Astrocyte (in vitro differentiated cells and primary cell): Measurements from ENCODE around the gene C19orf73. TPM values are rescaled to one million over a fixed set of nuclear protein-coding genes. Genes with fewer than 3 reads are reported as not detected.
A peak's percentile ranks its signal among the peaks of the same experiment; 100 is the strongest.
"Not testable (repeated sequence)": the region's sequence is repeated elsewhere in the genome, so short reads cannot be mapped to it uniquely, and the experiment has no call there.

Experiments used
- DNase-seq: peaks from one replicate; pipeline ENCODE4 v3.0.0-alpha.2; 2010; ENCODE audit warnings: low read depth
- FAIRE-seq: peaks from 2 replicates; lab custom pipeline; 2011; peaks lifted over from hg19 to GRCh38; lab: Jason Lieb, UNC
- H2AFZ ChIP-seq: 2 replicates; pipeline ENCODE4 v1.6.0; 2012; ENCODE audit warnings: low read depth, low read length, inconsistent platforms
- H3K27ac ChIP-seq: 2 replicates; pipeline ENCODE4 v1.5.1; 2011; ENCODE audit warnings: low read depth, low read length, inconsistent platforms
- H3K27me3 ChIP-seq: 2 replicates; pipeline ENCODE4 v1.6.0; 2011; ENCODE audit warnings: low read length, inconsistent platforms; ENCODE audit not compliant: insufficient read depth
- H3K36me3 ChIP-seq: 2 replicates; pipeline ENCODE4 v1.5.1; 2011; ENCODE audit warnings: low read length, inconsistent platforms; ENCODE audit not compliant: insufficient read depth
- H3K4me1 ChIP-seq: 2 replicates; pipeline ENCODE4 v1.5.1; 2011; ENCODE audit warnings: low read length, inconsistent platforms; ENCODE audit not compliant: insufficient read depth
- H3K4me2 ChIP-seq: 2 replicates; pipeline ENCODE4 v1.6.0; 2012; ENCODE audit warnings: low read length, inconsistent platforms
- H3K4me3 ChIP-seq: 2 replicates; pipeline ENCODE4 v1.5.1; 2011; ENCODE audit warnings: low read depth, mild to moderate bottlenecking, low read length, inconsistent platforms; ENCODE audit not compliant: insufficient read depth
- H3K79me2 ChIP-seq: 2 replicates; pipeline ENCODE4 v1.6.0; 2012; ENCODE audit warnings: mild to moderate bottlenecking, low read length, inconsistent platforms; ENCODE audit not compliant: insufficient read depth
- H3K9ac ChIP-seq: 2 replicates; pipeline ENCODE4 v1.6.0; 2012; ENCODE audit warnings: mild to moderate bottlenecking, low read length, inconsistent platforms
- H3K9me3 ChIP-seq: 2 replicates; pipeline ENCODE4 v1.5.1; 2012; ENCODE audit warnings: low read depth, mild to moderate bottlenecking, low read length, inconsistent platforms; ENCODE audit not compliant: insufficient read depth
- H4K20me1 ChIP-seq: 2 replicates; pipeline ENCODE4 v1.6.0; 2012; ENCODE audit warnings: low read length, inconsistent platforms; ENCODE audit not compliant: insufficient read depth
- H3K27ac Mint-ChIP-seq: one replicate; pipeline ENCODE4 v1.8.0; 2021; ENCODE audit warnings: mild to moderate bottlenecking, mixed read lengths; ENCODE audit not compliant: unreplicated experiment
- H3K27me3 Mint-ChIP-seq: one replicate; pipeline ENCODE4 v1.8.0; 2021; ENCODE audit warnings: low read depth, mixed read lengths; ENCODE audit not compliant: unreplicated experiment
- H3K36me3 Mint-ChIP-seq: one replicate; pipeline ENCODE4 v1.8.0; 2021; ENCODE audit warnings: low read depth, mixed read lengths; ENCODE audit not compliant: unreplicated experiment
- H3K4me1 Mint-ChIP-seq: one replicate; pipeline ENCODE4 v1.8.0; 2021; ENCODE audit warnings: low read depth, mixed read lengths; ENCODE audit not compliant: unreplicated experiment
- H3K4me3 Mint-ChIP-seq: one replicate; pipeline ENCODE4 v1.8.0; 2021; ENCODE audit warnings: mild to moderate bottlenecking, moderate library complexity, mixed read lengths; ENCODE audit not compliant: unreplicated experiment
- H3K9me3 Mint-ChIP-seq: one replicate; pipeline ENCODE4 v1.8.0; 2021; ENCODE audit warnings: mild to moderate bottlenecking, mixed read lengths; ENCODE audit not compliant: unreplicated experiment
- EZH2 ChIP-seq: IDR thresholded peaks from 2 replicates; pipeline ENCODE4 v1.6.1; 2012; ENCODE audit warnings: mild to moderate bottlenecking, low read length, inconsistent platforms; ENCODE audit not compliant: insufficient read depth
- total RNA-seq: library from RNA; stranded (reverse); gene quantifications from 2 replicates; pipeline ENCODE4 v1.2.1, GENCODE V29; 2021
- TF ChIP-seq, protein P1 (sequence below): IDR thresholded peaks from 2 replicates; pipeline ENCODE4 v1.5.1; 2011; ENCODE audit warnings: low read depth, mild to moderate bottlenecking, inconsistent platforms, low read length, moderate library complexity; ENCODE audit not compliant: insufficient read depth

C19orf73 gene
- total RNA-seq, 1 donor from 2014 or later, result 0.73 TPM

DNA sequence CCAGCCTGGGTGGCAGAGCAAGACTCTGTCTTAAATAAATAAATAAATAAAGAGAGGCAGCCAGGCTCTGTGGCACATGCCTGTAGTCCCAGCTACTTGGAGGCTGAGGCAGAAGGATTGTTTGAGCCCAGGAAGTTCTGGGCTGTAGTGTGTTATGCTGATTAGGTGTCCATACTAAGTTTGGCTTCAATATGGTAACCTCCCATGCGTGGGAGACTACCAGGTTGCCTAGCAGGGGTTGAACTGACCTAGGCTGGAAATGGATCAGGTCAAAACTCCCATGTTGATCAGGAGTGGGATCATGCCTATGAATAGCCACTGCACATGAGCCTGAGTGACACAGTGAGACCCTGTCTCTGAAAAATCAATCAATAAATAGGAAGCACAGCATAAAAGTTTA lies 37.7 kb downstream of the C19orf73 start:
- no peak for FAIRE-seq
- Histone ChIP-seq H3K9ac (no peak overlapping the region), H3K27me3 (no peaks in the 10 kb centered on the region), H3K27ac (no peak overlapping the region), H4K20me1 (peaks cover 8% of the 10 kb centered on the region), H3K4me2 (no peak overlapping the region), H3K36me3 (no peaks in the 10 kb centered on the region), H3K9me3 (peaks cover 3% of the 10 kb centered on the region), H3K4me1 (peaks cover 7% of the 10 kb centered on the region), H3K4me3 (no peak overlapping the region), H2AFZ (no peak overlapping the region), H3K79me2 (peaks cover 10% of the 10 kb centered on the region)
- no peak overlapping the region for H3K4me3 Mint-ChIP-seq
- H3K27ac Mint-ChIP-seq, result no peak overlapping the region
- peaks cover 4% of the 10 kb centered on the region for H3K36me3 Mint-ChIP-seq
- TF ChIP-seq, protein P1, sequence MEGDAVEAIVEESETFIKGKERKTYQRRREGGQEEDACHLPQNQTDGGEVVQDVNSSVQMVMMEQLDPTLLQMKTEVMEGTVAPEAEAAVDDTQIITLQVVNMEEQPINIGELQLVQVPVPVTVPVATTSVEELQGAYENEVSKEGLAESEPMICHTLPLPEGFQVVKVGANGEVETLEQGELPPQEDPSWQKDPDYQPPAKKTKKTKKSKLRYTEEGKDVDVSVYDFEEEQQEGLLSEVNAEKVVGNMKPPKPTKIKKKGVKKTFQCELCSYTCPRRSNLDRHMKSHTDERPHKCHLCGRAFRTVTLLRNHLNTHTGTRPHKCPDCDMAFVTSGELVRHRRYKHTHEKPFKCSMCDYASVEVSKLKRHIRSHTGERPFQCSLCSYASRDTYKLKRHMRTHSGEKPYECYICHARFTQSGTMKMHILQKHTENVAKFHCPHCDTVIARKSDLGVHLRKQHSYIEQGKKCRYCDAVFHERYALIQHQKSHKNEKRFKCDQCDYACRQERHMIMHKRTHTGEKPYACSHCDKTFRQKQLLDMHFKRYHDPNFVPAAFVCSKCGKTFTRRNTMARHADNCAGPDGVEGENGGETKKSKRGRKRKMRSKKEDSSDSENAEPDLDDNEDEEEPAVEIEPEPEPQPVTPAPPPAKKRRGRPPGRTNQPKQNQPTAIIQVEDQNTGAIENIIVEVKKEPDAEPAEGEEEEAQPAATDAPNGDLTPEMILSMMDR, result no peak
- no peak for TF ChIP-seq EZH2
- H3K4me1 Mint-ChIP-seq, result no peaks in the 10 kb centered on the region
- peaks cover 5% of the 10 kb centered on the region for H3K27me3 Mint-ChIP-seq
- DNase-seq, result no peak
- no peaks in the 10 kb centered on the region for H3K9me3 Mint-ChIP-seq

DNA sequence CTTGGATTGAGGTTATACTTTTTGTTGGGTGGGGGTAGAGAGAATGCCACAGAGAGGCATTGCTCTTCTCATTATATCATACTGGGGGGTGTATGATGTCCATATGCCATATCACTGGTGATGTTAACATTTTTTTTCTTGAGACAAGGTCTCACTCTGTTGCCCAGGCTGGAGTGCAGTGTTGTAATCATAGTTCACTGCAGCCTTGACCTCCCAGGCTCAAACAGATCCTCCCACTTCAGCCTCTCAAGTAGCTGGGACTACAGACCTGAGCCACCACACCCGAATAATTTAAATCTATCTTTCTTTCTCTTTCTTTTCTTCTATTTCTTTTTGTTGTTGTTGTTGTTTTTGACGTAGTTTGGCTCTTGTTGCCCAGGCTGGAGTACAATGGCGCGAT lies 38.6 kb downstream of the C19orf73 start:
- Mint-ChIP-seq H3K27ac (no peak overlapping the region), H3K36me3 (no peaks in the 10 kb centered on the region), H3K27me3 (peaks cover 5% of the 10 kb centered on the region), H3K9me3 (peaks cover under 1% of the 10 kb centered on the region), H3K4me1 (no peaks in the 10 kb centered on the region), H3K4me3 (no peak overlapping the region)
- TF ChIP-seq EZH2, result no peak
- TF ChIP-seq, protein P1, result no peak
- Histone ChIP-seq H3K4me2 (no peak overlapping the region), H3K9ac (no peak overlapping the region), H3K79me2 (peaks cover 2% of the 10 kb centered on the region), H3K4me1 (peaks cover 4% of the 10 kb centered on the region), H3K4me3 (no peak overlapping the region), H3K27ac (no peak overlapping the region), H3K27me3 (no peaks in the 10 kb centered on the region), H2AFZ (no peak overlapping the region), H4K20me1 (no peaks in the 10 kb centered on the region), H3K36me3 (no peaks in the 10 kb centered on the region), H3K9me3 (peaks cover 3% of the 10 kb centered on the region)
- DNase-seq (no peak), FAIRE-seq (no peak)

DNA sequence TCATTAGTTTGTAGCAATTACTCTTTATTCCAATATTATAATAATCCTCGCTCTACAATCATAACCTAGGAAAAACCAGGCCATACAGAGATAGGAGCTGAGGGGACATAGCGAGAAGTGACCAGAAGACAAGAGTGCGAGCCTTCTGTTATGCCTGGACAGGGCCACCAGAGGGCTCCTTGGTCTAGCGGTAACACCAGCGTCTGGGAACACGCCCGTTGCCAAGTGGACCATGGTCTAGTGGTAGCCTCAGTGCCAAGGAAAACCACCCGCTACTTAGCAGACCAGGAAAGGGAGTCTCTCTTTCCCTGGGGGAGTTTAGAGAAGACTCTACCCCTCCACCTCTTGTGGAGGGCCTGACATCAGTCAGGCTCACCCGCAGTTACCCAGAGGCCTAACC lies 44.1 kb downstream of the C19orf73 start:
- Mint-ChIP-seq H3K9me3 (peaks cover 17% of the 10 kb centered on the region), H3K36me3 (peaks cover 17% of the 10 kb centered on the region), H3K27me3 (peaks cover 15% of the 10 kb centered on the region)
- H4K20me1 ChIP-seq, H3K9ac ChIP-seq, FAIRE-seq, H3K4me3 Mint-ChIP-seq, H3K4me1 ChIP-seq, H3K9me3 ChIP-seq, H3K36me3 ChIP-seq, H2AFZ ChIP-seq, H3K27ac Mint-ChIP-seq, H3K4me1 Mint-ChIP-seq, H3K27me3 ChIP-seq, H3K27ac ChIP-seq, H3K4me3 ChIP-seq, H3K4me2 ChIP-seq, H3K79me2 ChIP-seq: not testable (repeated sequence)
- DNase-seq, result peak; percentile 46
- TF ChIP-seq, protein P1, result peak; percentile 41
